GM19351 (cell line): ENCODE measurements around the gene SELENOI.
"Not testable (repeated sequence)": the region's sequence is repeated elsewhere in the genome, so short reads cannot be mapped to it uniquely, and the experiment has no call there.

Experiments
- ATAC-seq: cut with Tn5 transposase; IDR thresholded peaks from one replicate; pipeline ENCODE4 v1.9.1; 2021; ENCODE audit warnings: mild to moderate bottlenecking, moderate library complexity; ENCODE audit not compliant: unreplicated experiment

SELENOI gene

GRCh38 chr2:26326514-26326913, 19.4 kb upstream of the SELENOI start:
- no peak for ATAC-seq

- no peak for ATAC-seq
Measured at GRCh38 chr2:26327291-26328272, 18.4 kb upstream of the SELENOI start.

- ATAC-seq, result not testable (repeated sequence)
Measured at GRCh38 chr2:26329083-26329482, 16.9 kb upstream of the SELENOI start.

- ATAC-seq, result peak; percentile 83
Measured at GRCh38 chr2:26330114-26330549, 15.8 kb upstream of the SELENOI start.

GRCh38 chr2:26330604-26331003, 15.3 kb upstream of the SELENOI start:
- ATAC-seq, result no peak

- ATAC-seq, result not testable (repeated sequence)
Measured at GRCh38 chr2:26331321-26331720, 14.6 kb upstream of the SELENOI start.

GRCh38 chr2:26333293-26333692, 12.7 kb upstream of the SELENOI start:
- no peak for ATAC-seq

- no peak for ATAC-seq
Measured at GRCh38 chr2:26335231-26335630, 10.7 kb upstream of the SELENOI start.

GRCh38 chr2:26336719-26337118, 9.2 kb upstream of the SELENOI start:
- ATAC-seq, result no peak

GRCh38 chr2:26337298-26337697, 8.6 kb upstream of the SELENOI start:
- no peak for ATAC-seq

- ATAC-seq, result no peak
Measured at GRCh38 chr2:26340831-26341230, 5.1 kb upstream of the SELENOI start.

GRCh38 chr2:26344581-26345282, 1.2 kb upstream of the SELENOI start:
- no peak for ATAC-seq

- ATAC-seq, result peak; percentile 0
Measured at GRCh38 chr2:26345283-26345544, 729 bp upstream of the SELENOI start.

- ATAC-seq, result no peak
Measured at GRCh38 chr2:26346454-26347053, 611 bp downstream of the SELENOI start, which contains the start of gene ADGRF3. ADGRF3 (minus strand) TSS chr2:26346789; CDS start chr2:26346234, 555 bp downstream.

GRCh38 chr2:26347286-26347865, 1.4 kb downstream of the SELENOI start:
- no peak for ATAC-seq

GRCh38 chr2:26349690-26350089, 3.7 kb downstream of the SELENOI start:
- ATAC-seq, result no peak

GRCh38 chr2:26351375-26352090, 5.6 kb downstream of the SELENOI start:
- no peak for ATAC-seq

- no peak for ATAC-seq
Measured at GRCh38 chr2:26352892-26353291, 6.9 kb downstream of the SELENOI start.

- ATAC-seq, result not testable (repeated sequence)
Measured at GRCh38 chr2:26354469-26354868, 8.5 kb downstream of the SELENOI start.
